ENCODE results near the gene PCSK1.

GRCh38 chr5:96396878-96397277 lies 36.2 kb downstream of the PCSK1 start:
- TF ChIP-seq, protein P1, sequence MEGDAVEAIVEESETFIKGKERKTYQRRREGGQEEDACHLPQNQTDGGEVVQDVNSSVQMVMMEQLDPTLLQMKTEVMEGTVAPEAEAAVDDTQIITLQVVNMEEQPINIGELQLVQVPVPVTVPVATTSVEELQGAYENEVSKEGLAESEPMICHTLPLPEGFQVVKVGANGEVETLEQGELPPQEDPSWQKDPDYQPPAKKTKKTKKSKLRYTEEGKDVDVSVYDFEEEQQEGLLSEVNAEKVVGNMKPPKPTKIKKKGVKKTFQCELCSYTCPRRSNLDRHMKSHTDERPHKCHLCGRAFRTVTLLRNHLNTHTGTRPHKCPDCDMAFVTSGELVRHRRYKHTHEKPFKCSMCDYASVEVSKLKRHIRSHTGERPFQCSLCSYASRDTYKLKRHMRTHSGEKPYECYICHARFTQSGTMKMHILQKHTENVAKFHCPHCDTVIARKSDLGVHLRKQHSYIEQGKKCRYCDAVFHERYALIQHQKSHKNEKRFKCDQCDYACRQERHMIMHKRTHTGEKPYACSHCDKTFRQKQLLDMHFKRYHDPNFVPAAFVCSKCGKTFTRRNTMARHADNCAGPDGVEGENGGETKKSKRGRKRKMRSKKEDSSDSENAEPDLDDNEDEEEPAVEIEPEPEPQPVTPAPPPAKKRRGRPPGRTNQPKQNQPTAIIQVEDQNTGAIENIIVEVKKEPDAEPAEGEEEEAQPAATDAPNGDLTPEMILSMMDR (IDR thresholded peaks at IDR 0.05) = no peak
- no peak for TF ChIP-seq POLR2A (IDR thresholded peaks at IDR 0.05)
